HEK293T (cell line): ENCODE data around the gene TAS1R1.
"Not testable (repeated sequence)": the region's sequence is repeated elsewhere in the genome, so short reads cannot be mapped to it uniquely, and the experiment has no call there.

ENCODE experiments used
- CTCF ChIA-PET: fragments of 350-600 bp; formaldehyde crosslinking; extraction: SDS; loops from one replicate; lab custom pipeline; 2021; ENCODE audit warnings: antibody characterized with exemption, inconsistent platforms; lab: Yijun Ruan, JAX
- POLR2A ChIA-PET: fragments of 350-600 bp; formaldehyde crosslinking; extraction: SDS; loops from one replicate; lab custom pipeline; 2020; ENCODE audit warnings: antibody characterized with exemption, inconsistent platforms; lab: Yijun Ruan, JAX
- DNase-seq: peaks from one replicate; pipeline ENCODE4 v3.0.0; 2012; ENCODE audit warnings: mixed read lengths; ENCODE audit errors: extremely low spot score
- ARNT ChIP-seq: fragments of 450-650 bp; IDR thresholded peaks from 2 replicates; pipeline ENCODE4 v1.6.1; 2017; ENCODE audit warnings: mild to moderate bottlenecking
- BHLHE40 ChIP-seq: fragments of 450-650 bp; IDR thresholded peaks from 2 replicates; pipeline ENCODE4 v1.6.1; 2016; ENCODE audit warnings: mild to moderate bottlenecking, moderate library complexity, borderline replicate concordance
- CTBP1 ChIP-seq: fragments of 450-650 bp; IDR thresholded peaks from 2 replicates; pipeline ENCODE4 v1.6.1; 2016; ENCODE audit warnings: borderline replicate concordance
- ELF4 ChIP-seq: fragments of 450-650 bp; IDR thresholded peaks from 2 replicates; pipeline ENCODE4 v1.6.1; 2017; ENCODE audit warnings: antibody characterized with exemption
- FOXA1 ChIP-seq: fragments of 450-650 bp; IDR thresholded peaks from 2 replicates; pipeline ENCODE4 v1.6.1; 2016; ENCODE audit warnings: mild to moderate bottlenecking
- FOXK2 ChIP-seq: fragments of 450-650 bp; IDR thresholded peaks from 2 replicates; pipeline ENCODE4 v1.6.1; 2016; ENCODE audit warnings: mild to moderate bottlenecking
- FOXM1 ChIP-seq: fragments of 450-650 bp; IDR thresholded peaks from 2 replicates; pipeline ENCODE4 v1.6.1; 2017; ENCODE audit warnings: mild to moderate bottlenecking, borderline replicate concordance
- HDGF ChIP-seq: fragments of 450-650 bp; IDR thresholded peaks from 2 replicates; pipeline ENCODE4 v1.6.1; 2017; ENCODE audit warnings: antibody characterized with exemption, borderline replicate concordance
- L3MBTL2 ChIP-seq: fragments of 450-650 bp; conservative IDR thresholded peaks from 2 replicates; pipeline ENCODE4 v1.6.1; 2016; ENCODE audit warnings: mild to moderate bottlenecking
- LEF1 ChIP-seq: fragments of 450-650 bp; IDR thresholded peaks from 2 replicates; pipeline ENCODE4 v1.6.1; 2017; ENCODE audit warnings: mild to moderate bottlenecking, borderline replicate concordance
- NFRKB ChIP-seq: fragments of 450-650 bp; IDR thresholded peaks from 2 replicates; pipeline ENCODE4 v1.6.1; 2016; ENCODE audit warnings: mild to moderate bottlenecking, moderate library complexity
- SP1 ChIP-seq: fragments of 450-650 bp; IDR thresholded peaks from 2 replicates; pipeline ENCODE4 v1.6.1; 2017
- SUZ12 ChIP-seq: fragments of 450-650 bp; IDR thresholded peaks from 2 replicates; pipeline ENCODE4 v1.6.1; 2016; ENCODE audit warnings: mild to moderate bottlenecking
- TARDBP ChIP-seq: fragments of 450-650 bp; IDR thresholded peaks from 2 replicates; pipeline ENCODE4 v1.6.1; 2016
- ZNF384 ChIP-seq: fragments of 450-650 bp; IDR thresholded peaks from 2 replicates; pipeline ENCODE4 v1.6.1; 2016
- TF ChIP-seq, protein P1 (sequence below): fragments of 450-650 bp; IDR thresholded peaks from 2 replicates; pipeline ENCODE4 v1.6.1; 2016

The TAS1R1 gene

GRCh38 chr1:6594977-6595740 lies 40.1 kb downstream of the TAS1R1 start:
- DNase-seq = no peak
- CTCF ChIA-PET = no interaction called here

DNA sequence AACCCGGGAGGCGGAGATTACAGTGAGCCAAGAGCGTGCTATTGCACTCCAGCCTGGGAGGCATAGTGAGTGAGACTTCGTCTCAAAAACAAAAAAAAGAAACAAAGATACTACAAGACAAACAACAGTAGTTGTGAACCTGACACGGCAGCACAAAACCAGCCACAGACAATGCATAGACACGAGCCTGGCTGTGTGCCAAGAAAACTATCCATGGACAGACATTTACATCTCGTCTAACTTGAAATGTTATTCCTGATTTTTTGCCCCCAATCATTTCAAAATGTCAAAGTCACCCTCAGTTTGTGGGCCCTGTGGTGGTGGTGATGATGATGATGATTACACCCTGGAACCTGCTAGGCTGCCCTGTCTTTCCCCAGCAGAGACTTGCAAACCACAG lies 41.2 kb downstream of the TAS1R1 start:
- ChIA-PET CTCF (no interaction called here), POLR2A (no interaction called here)
- TF ChIP-seq SUZ12 (no peak), SP1 (no peak), ZNF384 (no peak), TARDBP (no peak), ARNT (no peak), FOXM1 (no peak), HDGF (no peak), FOXA1 (no peak)
- TF ChIP-seq, protein P1, sequence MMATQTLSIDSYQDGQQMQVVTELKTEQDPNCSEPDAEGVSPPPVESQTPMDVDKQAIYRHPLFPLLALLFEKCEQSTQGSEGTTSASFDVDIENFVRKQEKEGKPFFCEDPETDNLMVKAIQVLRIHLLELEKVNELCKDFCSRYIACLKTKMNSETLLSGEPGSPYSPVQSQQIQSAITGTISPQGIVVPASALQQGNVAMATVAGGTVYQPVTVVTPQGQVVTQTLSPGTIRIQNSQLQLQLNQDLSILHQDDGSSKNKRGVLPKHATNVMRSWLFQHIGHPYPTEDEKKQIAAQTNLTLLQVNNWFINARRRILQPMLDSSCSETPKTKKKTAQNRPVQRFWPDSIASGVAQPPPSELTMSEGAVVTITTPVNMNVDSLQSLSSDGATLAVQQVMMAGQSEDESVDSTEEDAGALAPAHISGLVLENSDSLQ = no peak
- no peak for DNase-seq

More at GRCh38 chr1:6594977-6595740, 40.1 kb downstream of the TAS1R1 start:
- POLR2A ChIA-PET = no interaction called here
- no peak for TF ChIP-seq HDGF
- no peak for TF ChIP-seq CTBP1
- no peak for TF ChIP-seq NFRKB
- no peak for TF ChIP-seq ARNT
- TF ChIP-seq ELF4 = no peak
- TF ChIP-seq LEF1 = no peak
- TF ChIP-seq SP1 = no peak
- no peak for TF ChIP-seq FOXK2
- TF ChIP-seq TARDBP = no peak
- no peak for TF ChIP-seq ZNF384
- no peak for TF ChIP-seq L3MBTL2
- no peak for TF ChIP-seq SUZ12
- no peak for TF ChIP-seq FOXM1
- no peak for TF ChIP-seq FOXA1
- no peak for TF ChIP-seq BHLHE40
- TF ChIP-seq, protein P1 = no peak

GRCh38 chr1:6596886-6597776 lies 42.0 kb downstream of the TAS1R1 start:
- no peak for TF ChIP-seq NFRKB
- TF ChIP-seq SP1 = no peak
- no peak for TF ChIP-seq ZNF384
- no peak for TF ChIP-seq SUZ12
- TF ChIP-seq FOXK2 = no peak
- TF ChIP-seq FOXA1 = no peak
- TF ChIP-seq, protein P1 = no peak
- TF ChIP-seq CTBP1 = no peak
- no peak for TF ChIP-seq ELF4
- TF ChIP-seq BHLHE40 = no peak
- no peak for TF ChIP-seq HDGF
- DNase-seq = no peak
- POLR2A ChIA-PET = no interaction called here
- CTCF ChIA-PET = interaction anchor here (0.7 kb wide), 1 partner anchor 1438 kb away, joined by 3 read pairs; no protein-coding TSS in a partner anchor

GRCh38 chr1:6597777-6598131 lies 42.6 kb downstream of the TAS1R1 start:
- DNase-seq = no peak
- ChIA-PET POLR2A (no interaction called here), CTCF (interaction anchor here (0.7 kb wide), 1 partner anchor 1437 kb away, joined by 3 read pairs; no protein-coding TSS in a partner anchor)
- TF ChIP-seq, protein P1 = no peak
- TF ChIP-seq BHLHE40 (no peak), FOXM1 (no peak), FOXA1 (no peak)

DNA sequence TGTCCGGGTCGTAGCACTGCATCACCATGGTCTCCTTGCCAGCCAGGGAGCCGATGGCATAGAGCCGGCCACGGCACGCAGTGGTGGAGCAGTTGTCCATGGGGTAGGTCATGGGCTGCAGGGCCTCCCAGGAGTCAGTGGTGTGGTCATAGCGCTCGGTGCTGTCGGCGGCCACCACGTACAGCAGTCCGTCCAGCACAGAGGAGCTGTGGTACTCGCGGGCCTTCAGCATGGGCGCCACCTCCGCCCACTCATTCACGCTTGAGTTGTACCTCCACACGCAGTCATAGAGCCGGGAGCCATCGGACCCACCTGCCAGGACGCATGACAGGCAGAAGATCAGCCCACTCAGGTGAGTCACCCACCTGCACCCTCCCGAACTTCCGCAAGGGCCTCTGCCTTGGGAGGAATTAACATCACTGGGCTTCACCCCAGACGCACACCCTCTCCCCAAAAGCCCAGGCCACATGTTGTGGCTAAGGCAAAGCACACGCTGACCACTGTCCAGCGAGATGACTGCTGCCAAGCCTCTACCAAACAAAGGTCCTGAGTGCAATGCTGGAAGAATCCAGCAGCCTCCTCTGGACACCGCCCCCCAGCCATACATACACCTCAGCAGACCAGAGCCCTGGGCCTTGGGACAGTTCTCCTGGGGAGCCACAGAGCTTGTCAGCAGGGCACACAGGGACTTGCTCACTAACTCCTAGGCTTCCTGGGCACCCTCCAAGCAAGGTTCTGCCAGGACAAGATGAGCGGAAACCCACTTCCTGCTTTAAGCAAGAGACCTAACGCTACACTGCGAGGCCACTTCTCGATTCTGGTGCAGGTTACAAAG lies 44.3 kb downstream of the TAS1R1 start:
- ChIA-PET CTCF (no interaction called here), POLR2A (interaction anchor here (0.8 to 6.1 kb wide), 4 partner anchors 12 to 45 kb away, joined by 3 to 55 read pairs (median 14); partner anchors contain the start of genes NOL9, TAS1R1 and ZBTB48)
- TF ChIP-seq FOXK2 (no peak), ELF4 (no peak), HDGF (no peak), SUZ12 (no peak), CTBP1 (no peak), BHLHE40 (no peak), L3MBTL2 (no peak), TARDBP (no peak), ARNT (no peak), NFRKB (no peak), FOXM1 (no peak), LEF1 (no peak), FOXA1 (no peak), ZNF384 (no peak), SP1 (no peak)
- TF ChIP-seq, protein P1 = no peak
- DNase-seq = no peak

DNA sequence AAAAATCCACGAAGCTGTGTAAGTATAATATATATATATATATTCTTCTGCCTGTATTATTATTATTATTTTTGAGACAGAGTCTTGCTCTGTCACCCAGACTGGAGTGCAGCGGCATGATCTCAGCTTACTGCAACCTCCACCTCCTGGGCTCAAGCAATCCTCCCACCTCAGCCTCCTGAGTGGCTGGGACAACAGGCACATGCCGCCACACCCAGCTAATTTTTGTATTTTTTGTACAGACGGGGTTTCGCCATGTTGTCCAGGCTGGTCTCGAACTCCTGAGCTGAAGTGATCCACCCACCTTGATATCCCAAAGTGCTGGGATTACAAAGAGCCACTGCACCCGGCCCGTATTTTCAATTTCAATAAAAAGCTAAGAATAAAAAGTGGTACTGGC lies 44.9 kb downstream of the TAS1R1 start:
- CTCF ChIA-PET = interaction anchor here (0.6 kb wide), 2 partner anchors 47 to 177 kb away, joined by 3 read pairs; no protein-coding TSS in a partner anchor
- POLR2A ChIA-PET = interaction anchor here (0.8 to 6.1 kb wide), 6 partner anchors 10 to 46 kb away, joined by 3 to 55 read pairs (median 4); partner anchors contain the start of genes NOL9, TAS1R1 and ZBTB48
- DNase-seq = not testable (repeated sequence)
